Measurements from ENCODE around the gene KRT33B. TPM values are rescaled to one million over a fixed set of nuclear protein-coding genes. Genes with fewer than 3 reads are reported as not detected.

KRT33B gene
- total RNA-seq = not detected in 2 replicates

DNA sequence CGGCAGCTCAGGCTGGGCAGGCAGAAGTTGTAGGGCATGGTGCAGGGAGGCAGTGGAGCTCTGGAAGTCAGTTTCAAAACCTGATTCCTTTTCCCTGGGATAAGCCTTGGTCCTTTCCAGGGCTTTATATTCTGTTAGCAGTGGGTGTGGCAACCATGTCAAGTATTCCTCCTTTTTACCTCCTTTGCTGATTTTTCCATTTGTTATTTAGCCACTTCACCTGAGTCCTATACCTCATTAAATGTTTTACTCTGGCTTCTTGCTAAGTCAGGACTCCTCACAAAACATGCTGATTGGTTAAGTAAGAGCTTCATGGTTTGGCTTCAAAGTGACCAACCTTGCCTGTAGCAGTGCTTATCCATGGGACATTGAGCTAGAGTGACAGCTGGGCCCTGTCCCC, at the start of gene KRT33B:
KRT33B (minus strand) TSS at position 101 of the 400 bp plus-strand sequence; CDS start at position 38, 63 bp downstream.

GRCh38 chr17:41396996-41397660, 27.5 kb upstream of the KRT33B start, which contains the start of gene KRT31:
KRT31 (minus strand) TSS chr17:41397608; CDS start chr17:41397539, 69 bp downstream.

DNA sequence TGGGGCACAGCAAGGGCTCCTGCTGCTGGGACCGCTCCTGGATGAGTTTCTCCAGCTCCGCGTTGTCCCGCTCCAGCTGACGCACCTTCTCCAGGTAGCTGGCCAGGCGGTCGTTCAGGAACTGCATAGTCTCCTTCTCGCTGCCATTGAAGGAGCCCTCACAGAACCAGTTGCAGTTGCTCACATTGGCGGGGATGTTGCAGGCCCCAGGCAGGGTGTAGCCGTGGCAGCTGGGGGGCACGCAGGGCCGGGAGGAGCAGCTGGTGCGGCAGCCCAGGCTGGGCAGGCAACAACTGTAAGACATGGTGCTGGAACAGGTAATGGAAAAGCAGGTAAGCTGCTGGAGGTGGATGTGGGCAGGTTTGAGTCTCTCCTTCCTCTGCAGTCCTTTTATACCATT, 12.3 kb upstream of the KRT33B start, which contains the start of gene KRT34:
KRT34 (minus strand) TSS at position 364 of the 400 bp plus-strand sequence; CDS start at position 304, 60 bp downstream.

DNA sequence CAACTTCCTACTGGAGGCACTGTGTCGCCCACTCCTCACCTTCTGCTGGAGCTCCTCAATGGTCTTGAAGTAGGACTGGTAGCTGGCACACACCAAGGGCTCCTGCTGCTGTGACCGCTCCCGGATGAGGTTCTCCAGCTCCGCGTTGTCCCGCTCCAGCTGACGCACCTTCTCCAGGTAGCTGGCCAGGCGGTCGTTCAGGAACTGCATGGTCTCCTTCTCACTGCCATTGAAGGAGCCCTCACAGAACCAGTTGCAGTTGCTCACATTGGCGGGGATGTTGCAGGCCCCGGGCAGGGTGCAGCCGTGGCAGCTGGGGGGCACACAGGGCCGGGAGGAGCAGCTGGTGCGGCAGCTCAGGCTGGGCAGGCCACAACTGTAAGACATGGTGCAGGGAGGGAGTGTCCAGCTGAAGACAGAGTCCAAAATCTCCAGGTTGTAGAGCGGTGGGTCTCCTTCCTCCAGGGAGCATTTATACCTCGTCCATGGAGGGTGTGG, 19.2 kb downstream of the KRT33B start, which contains the start of gene KRT33A:
KRT33A (minus strand) TSS at position 448 of the 498 bp plus-strand sequence; CDS start at position 387, 61 bp downstream.

GRCh38 chr17:41315204-41315794, 54.3 kb downstream of the KRT33B start, which contains the start of gene KRTAP17-1:
KRTAP17-1 (minus strand) TSS chr17:41315710; CDS start chr17:41315650, 60 bp downstream.

Other genes with a start within 250 kb of the KRT33B start
- gene KRTAP4-12, start 245.6 kb downstream of the KRT33B start, total RNA-seq = not detected in 2 replicates
- not detected in 2 replicates for gene KRTAP4-6, start 229.3 kb downstream of the KRT33B start, total RNA-seq
- gene KRTAP4-5, start 220.0 kb downstream of the KRT33B start, total RNA-seq = not detected in 2 replicates
- not detected in 2 replicates for gene KRTAP4-4, start 209.1 kb downstream of the KRT33B start, total RNA-seq
- not detected in 2 replicates for gene KRTAP4-3, start 201.6 kb downstream of the KRT33B start, total RNA-seq
- gene KRTAP4-2, start 191.6 kb downstream of the KRT33B start, total RNA-seq = not detected in 2 replicates
- gene KRTAP4-1, start 184.9 kb downstream of the KRT33B start, total RNA-seq = not detected in 2 replicates
- gene KRTAP9-1, start 179.9 kb downstream of the KRT33B start, total RNA-seq = not detected in 2 replicates
- not detected in 2 replicates for gene KRTAP9-2, start 143.2 kb downstream of the KRT33B start, total RNA-seq
- gene KRTAP9-3, start 137.4 kb downstream of the KRT33B start, total RNA-seq = not detected in 2 replicates
- gene KRTAP9-8, start 131.8 kb downstream of the KRT33B start, total RNA-seq = not detected in 2 replicates
- not detected in 2 replicates for gene KRTAP9-4, start 120.1 kb downstream of the KRT33B start, total RNA-seq
- gene KRTAP9-9, start 114.4 kb downstream of the KRT33B start, total RNA-seq = not detected in 2 replicates
- not detected in 2 replicates for gene KRTAP9-6, start 104.4 kb downstream of the KRT33B start, total RNA-seq
- not detected in 2 replicates for gene KRTAP9-7, start 94.1 kb downstream of the KRT33B start, total RNA-seq
- gene KRTAP29-1, start 67.0 kb downstream of the KRT33B start, total RNA-seq = not detected in 2 replicates
- gene KRTAP16-1, start 60.5 kb downstream of the KRT33B start, total RNA-seq = not detected in 2 replicates
- not detected in 2 replicates for gene KRTAP17-1, start 54.1 kb downstream of the KRT33B start, total RNA-seq
- gene KRT33A, start 19.0 kb downstream of the KRT33B start, total RNA-seq = not detected in 2 replicates
- 0.44 and 0.49 TPM in 2 replicates for gene KRT34, start 12.5 kb upstream of the KRT33B start, total RNA-seq
- not detected in 2 replicates for gene KRT31, start 27.8 kb upstream of the KRT33B start, total RNA-seq
- not detected in 2 replicates for gene KRT37, start 54.8 kb upstream of the KRT33B start, total RNA-seq
- gene KRT38, start 71.2 kb upstream of the KRT33B start, total RNA-seq = not detected in 2 replicates
- not detected in 2 replicates for gene KRT32, start 97.6 kb upstream of the KRT33B start, total RNA-seq
- not detected in 2 replicates for gene KRT35, start 111.3 kb upstream of the KRT33B start, total RNA-seq
- 0.06 and 0.16 TPM in 2 replicates for gene KRT36, start 120.1 kb upstream of the KRT33B start, total RNA-seq
- gene KRT13, start 135.8 kb upstream of the KRT33B start, total RNA-seq = not detected in 2 replicates
- 0.16 and 0.57 TPM in 2 replicates for gene KRT15, start 149.1 kb upstream of the KRT33B start, total RNA-seq
- 3.9 and 13.9 TPM in 2 replicates for gene KRT19, start 158.5 kb upstream of the KRT33B start, total RNA-seq
- gene KRT9, start 202.2 kb upstream of the KRT33B start, total RNA-seq = 0.06 TPM in 1 of 2 replicates, not detected in the other
- 0.31 TPM in 1 of 2 replicates, not detected in the other for gene KRT14, start 217.1 kb upstream of the KRT33B start, total RNA-seq
- gene KRT16, start 243.0 kb upstream of the KRT33B start, total RNA-seq = 0.19 and 0.65 TPM in 2 replicates

Measured in bladder microvascular endothelial cell (primary cell).